Pons (tissue), 1 donor: ENCODE results near the gene CATSPER3.
"Not testable (repeated sequence)": the region's sequence is repeated elsewhere in the genome, so short reads cannot be mapped to it uniquely, and the experiment has no call there.

Experiments used
- DNase-seq: peaks from one replicate; pipeline ENCODE4 v3.0.0-alpha.2; 2016; ENCODE audit warnings: low spot score

Gene CATSPER3

GRCh38 chr5:134975078-134975715, 7.5 kb downstream of the CATSPER3 start:
- DNase-seq, result no peak

DNA sequence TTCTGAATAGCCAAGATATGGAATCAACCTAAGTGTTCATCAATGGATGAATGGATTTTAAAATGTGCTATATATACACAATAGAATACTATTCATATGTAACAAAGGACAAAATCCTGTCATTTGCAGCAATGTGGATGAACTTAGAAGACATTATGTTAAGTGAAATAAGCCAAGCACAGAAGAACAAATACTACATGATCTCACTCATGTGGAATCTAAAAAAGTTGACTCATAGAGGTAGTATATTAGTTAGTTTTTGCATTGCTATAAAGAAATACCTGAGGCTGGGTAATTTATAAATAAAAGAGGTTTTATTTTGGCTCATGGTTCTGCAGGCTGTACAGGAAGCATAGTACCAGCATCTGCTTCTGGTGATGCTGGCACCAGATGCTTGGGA, 8.1 kb downstream of the CATSPER3 start:
- no peak for DNase-seq

DNA sequence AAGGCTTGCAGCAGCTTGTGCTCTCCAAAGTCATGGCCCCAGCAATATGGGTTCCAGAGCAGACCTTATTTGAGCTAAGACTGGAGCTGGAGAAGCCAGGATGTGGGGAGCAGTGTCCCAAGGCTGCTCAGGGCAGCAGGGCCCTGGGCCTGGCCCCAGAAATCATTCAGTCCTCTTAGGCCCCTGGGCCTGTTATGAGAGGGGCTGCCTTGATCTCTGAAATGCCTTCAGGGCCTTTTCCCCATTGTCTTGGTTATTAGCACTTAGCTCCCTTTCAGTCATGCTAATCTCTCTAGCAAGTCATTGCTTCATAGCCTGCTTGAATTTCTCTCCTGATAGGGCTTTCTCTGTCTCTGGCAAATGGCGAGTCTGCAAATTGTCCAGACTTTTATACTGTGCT, 9.1 kb downstream of the CATSPER3 start:
- no peak for DNase-seq

DNA sequence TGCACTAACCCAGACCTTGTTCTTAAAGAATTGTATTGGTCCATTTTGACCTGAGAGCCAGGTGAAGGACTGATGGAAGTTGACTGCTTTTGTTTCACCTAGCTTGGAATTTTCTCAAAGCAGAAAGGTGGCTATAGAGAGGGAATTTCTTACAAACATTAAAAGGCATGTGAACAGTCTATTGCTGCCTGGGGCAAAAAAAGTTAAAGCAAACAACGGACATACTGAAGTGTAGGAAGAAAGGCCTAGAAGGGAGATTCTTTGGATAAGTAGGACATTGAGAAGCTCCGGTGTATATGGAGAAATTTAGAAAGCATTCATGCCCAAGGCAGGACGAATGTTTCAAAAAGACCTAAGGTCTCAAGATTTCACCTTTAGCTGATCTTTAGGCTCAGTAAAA, 11.7 kb downstream of the CATSPER3 start:
- no peak for DNase-seq

DNA sequence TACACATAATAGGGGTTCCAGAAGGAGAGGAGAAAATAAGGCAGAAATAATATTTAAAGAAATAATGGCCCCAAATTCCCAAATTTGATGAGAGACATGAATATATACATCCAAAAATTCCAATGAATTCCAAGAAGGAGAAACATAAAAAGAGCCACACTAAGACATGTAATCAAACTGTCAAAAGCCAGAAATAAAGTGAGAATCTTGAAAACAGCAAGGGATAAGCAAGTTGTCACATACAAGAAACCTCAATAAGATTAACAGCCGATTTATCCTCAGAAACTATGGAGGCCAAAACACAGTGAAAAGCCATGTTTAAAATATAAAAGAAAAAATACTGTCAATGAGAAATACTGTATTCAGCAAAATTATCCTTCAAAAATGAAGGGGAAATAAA, 14.5 kb downstream of the CATSPER3 start:
- no peak for DNase-seq

- DNase-seq, result no peak
Measured at GRCh38 chr5:134989266-134989830, 21.6 kb downstream of the CATSPER3 start.

DNA sequence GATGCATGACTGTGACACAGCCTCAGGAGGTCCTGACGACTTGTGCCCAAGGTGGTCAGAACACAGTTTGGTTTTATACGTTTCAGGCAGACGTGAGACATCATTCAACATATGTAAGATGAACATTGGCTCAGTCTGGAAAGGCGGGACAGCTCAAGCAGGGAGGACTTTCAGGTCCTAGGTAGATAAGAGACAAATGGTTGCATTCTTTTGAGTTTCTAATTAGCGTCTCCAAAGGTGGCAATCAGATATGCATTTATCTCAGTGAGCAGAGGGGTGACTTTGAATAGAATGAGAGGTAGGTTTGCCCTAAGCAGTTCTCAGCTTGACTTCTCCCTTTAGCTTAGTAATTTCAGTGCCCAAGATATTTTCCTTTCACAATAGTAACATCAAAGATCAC, 22.5 kb downstream of the CATSPER3 start:
- DNase-seq, result not testable (repeated sequence)

DNA sequence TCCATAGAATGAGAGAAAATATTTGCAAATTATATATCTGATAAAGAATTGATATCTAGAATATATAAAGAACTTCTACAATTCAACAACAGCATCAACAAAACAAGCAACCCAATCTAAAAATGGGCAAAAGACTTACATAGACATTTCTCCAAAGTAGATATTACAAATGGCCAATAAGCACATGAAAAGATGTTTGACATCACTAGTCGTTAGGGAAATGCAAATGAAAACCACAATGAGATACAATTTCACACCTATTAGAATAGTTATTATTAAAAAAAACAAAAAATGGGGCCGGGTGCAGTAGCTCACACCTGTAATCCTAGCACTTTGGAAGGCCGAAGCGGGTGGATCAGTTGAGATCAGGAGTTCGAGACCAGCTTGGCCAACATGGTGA, 24.4 kb downstream of the CATSPER3 start:
- no peak for DNase-seq

- no peak for DNase-seq
Measured at GRCh38 chr5:134993161-134993560, 25.5 kb downstream of the CATSPER3 start.

- DNase-seq, result no peak
Measured at GRCh38 chr5:134994560-134995156, 27.0 kb downstream of the CATSPER3 start.

GRCh38 chr5:134995850-134996402, 28.2 kb downstream of the CATSPER3 start:
- no peak for DNase-seq

- no peak for DNase-seq
Measured at GRCh38 chr5:134997015-134997414, 29.3 kb downstream of the CATSPER3 start.

- DNase-seq, result not testable (repeated sequence)
Measured at GRCh38 chr5:134998068-134998467, 30.4 kb downstream of the CATSPER3 start.

DNA sequence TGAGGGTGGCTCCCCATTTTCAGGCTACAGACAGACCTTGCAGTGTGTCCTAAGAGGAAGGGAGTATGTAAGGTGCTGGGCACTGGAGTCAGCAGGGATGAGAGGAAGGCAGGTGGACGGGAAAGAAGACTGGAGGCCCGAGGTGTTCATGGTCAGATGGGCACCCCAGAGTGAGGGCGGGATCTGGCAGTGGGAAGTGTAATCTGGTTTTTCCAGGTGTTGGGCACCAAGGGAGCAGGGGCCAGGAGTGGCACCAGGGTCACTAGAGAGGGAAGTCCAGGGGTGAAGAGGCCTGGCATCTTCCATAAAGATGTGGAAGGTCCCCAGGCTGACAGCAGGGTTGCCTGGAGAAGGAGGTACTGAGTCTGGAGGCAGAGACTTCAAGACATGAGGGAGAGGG, 36.7 kb downstream of the CATSPER3 start:
- no peak for DNase-seq

DNA sequence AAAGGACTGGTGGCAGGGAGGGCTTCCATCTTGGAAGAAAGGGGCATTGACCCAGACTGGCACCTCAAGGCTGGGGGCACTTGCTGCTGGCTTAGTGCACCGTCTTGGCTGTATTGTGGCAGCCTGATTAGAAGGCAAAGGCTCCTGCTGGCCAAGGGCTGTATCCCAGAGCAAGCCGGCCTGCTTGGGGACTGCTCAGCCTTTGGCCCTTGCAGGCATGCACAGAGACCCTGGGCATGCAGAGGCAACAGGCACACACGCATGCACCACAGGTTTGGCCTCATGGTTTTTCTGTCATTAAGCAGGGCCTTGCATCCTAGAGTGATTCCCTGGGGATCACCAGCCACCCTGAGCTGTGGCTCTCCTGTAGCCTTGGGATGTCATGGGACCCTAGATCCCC, 37.4 kb downstream of the CATSPER3 start:
- no peak for DNase-seq

- no peak for DNase-seq
Measured at GRCh38 chr5:135007305-135007704, 39.6 kb downstream of the CATSPER3 start.

- DNase-seq, result no peak
Measured at GRCh38 chr5:135007749-135008363, 40.1 kb downstream of the CATSPER3 start.

- no peak for DNase-seq
Measured at GRCh38 chr5:135008556-135008955, 40.8 kb downstream of the CATSPER3 start.

DNA sequence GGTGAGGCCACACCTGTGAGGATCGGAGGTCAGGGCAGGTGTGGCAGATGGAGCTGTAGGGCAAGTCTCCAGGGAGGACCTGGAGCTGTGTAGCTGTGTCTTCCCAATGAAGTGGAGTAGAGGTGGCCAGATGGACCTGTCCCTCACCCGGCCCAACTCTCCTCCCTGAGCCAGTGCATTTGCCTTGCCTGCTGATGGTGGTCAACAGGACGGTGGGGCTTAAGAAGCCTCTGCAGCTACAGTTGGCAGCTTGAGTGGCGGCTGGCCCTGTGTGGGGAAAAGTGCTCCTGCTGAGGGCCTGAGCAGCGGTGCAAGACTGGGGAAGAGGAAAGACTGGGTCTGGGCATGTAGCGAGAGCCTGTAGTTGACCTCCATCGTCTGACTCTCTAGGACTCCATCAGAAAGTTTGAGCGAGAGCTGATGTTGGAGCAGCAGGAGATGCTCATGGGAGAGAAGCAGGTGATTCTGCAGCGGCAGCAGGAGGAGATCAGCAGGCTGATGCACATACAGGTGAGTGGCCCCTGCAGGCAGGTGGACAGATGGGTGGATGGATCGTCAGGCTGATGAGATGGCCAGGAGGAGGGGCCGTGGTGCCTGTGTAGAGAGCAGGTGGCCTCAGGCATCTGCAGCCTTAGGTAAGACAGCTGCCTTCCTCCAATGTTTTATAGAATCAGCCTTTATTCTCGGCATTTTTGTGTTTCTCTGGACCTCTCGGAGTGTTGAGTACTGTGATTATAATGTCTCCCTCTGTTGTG, 41.5 kb downstream of the CATSPER3 start:
- no peak for DNase-seq

DNA sequence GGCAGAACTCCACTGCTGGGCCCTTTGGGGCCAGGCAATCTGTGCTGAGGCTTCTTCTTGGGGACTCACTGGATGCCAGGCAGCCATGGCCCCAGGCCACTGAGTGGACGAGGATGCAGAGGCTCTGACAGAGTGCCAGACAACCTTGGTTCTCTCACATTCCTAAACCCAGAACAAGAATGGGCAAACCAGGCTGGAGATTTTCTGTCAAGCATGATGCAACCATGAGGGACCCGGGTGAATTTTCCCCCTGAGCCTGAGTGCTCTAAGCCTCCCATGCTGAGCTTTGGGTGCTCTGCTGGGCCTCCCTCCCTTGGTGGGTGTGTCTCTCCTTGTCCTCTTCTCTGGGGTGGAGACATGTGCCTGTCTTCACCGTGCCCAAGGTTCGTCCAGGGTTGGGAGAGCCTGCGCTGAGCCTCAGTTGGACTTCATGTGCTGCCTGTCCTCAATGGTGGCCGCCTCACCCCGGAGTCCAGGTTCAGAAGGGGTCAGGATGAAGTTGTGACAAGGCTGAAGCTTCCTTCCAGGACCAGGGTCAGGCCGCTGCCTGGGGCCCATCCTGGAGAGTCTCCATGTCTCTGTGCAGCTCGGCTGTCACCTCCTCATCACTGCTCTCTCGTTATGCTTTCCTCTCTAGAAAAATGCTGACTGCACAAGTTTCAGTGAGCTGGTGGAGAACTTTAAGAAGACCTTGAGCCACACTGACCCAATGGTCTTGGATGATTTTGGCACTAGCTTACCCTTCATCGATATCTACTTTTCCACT, 42.2 kb downstream of the CATSPER3 start:
- DNase-seq, result no peak
